MCF 10A (cell line): ENCODE results near the gene MYO18B. TPM values are rescaled to one million over a fixed set of nuclear protein-coding genes. Genes with fewer than 3 reads are reported as not detected.

Experiments
- BruUV-seq: library from RNA; stranded (reverse); fragments of 400-500 nt; replicated peaks from 2 replicates; lab custom pipeline; 2021; lab: Mats Ljungman, UMichigan
- CTCF ChIA-PET: fragments of 300-600 bp; sonication (Branson Sonifier 250); formaldehyde crosslinking; extraction: SDS; loops from one replicate; lab custom pipeline; 2021; ENCODE audit warnings: antibody characterized with exemption, inconsistent platforms; lab: Yijun Ruan, JAX
- POLR2A ChIA-PET: fragments of 300-600, 350-650 bp; sonication (Branson Sonifier 250); formaldehyde crosslinking; extraction: SDS; loops from one replicate; lab custom pipeline; 2020; ENCODE audit warnings: antibody characterized with exemption, inconsistent platforms; lab: Yijun Ruan, JAX
- DNase-seq: peaks from one replicate; pipeline ENCODE4 v3.0.0-alpha.2; 2018; ENCODE audit not compliant: unreplicated experiment
- H3K27ac Mint-ChIP-seq: one replicate; pipeline ENCODE4 v1.8.0; 2022; ENCODE audit warnings: mild to moderate bottlenecking, low read depth, mixed read lengths; ENCODE audit not compliant: unreplicated experiment
- H3K27me3 Mint-ChIP-seq: one replicate; pipeline ENCODE4 v1.8.0; 2022; ENCODE audit warnings: mixed read lengths; ENCODE audit not compliant: insufficient read depth, unreplicated experiment
- H3K36me3 Mint-ChIP-seq: one replicate; pipeline ENCODE4 v1.8.0; 2022; ENCODE audit warnings: mild to moderate bottlenecking, moderate library complexity, mixed read lengths; ENCODE audit not compliant: insufficient read depth, unreplicated experiment
- H3K4me1 Mint-ChIP-seq: one replicate; pipeline ENCODE4 v1.8.0; 2022; ENCODE audit warnings: mixed read lengths; ENCODE audit not compliant: insufficient read depth, unreplicated experiment
- H3K4me3 Mint-ChIP-seq: one replicate; pipeline ENCODE4 v1.8.0; 2022; ENCODE audit warnings: mild to moderate bottlenecking, moderate library complexity, mixed read lengths; ENCODE audit not compliant: unreplicated experiment
- H3K9me3 Mint-ChIP-seq: one replicate; pipeline ENCODE4 v1.8.0; 2022; ENCODE audit warnings: mixed read lengths; ENCODE audit not compliant: unreplicated experiment
- intact Hi-C: fragments of 100-400 bp; cut with micrococcal nuclease; formaldehyde crosslinking; loops from 2 replicates; pipeline ENCODE4 v1.14.1; 2022
- total RNA-seq: library from RNA; stranded (reverse); gene quantifications from 2 replicates; pipeline ENCODE4 v1.2.3, GENCODE V29; 2022
- TF ChIP-seq, protein P1 (sequence below): fragments of 200-600 bp; IDR thresholded peaks from one replicate; pipeline ENCODE4 v1.8.0; 2022; ENCODE audit warnings: antibody characterized with exemption, mild to moderate bottlenecking; ENCODE audit not compliant: unreplicated experiment

Gene MYO18B
- total RNA-seq, 1 experiment from 2014 or later, result 0.07 TPM

DNA sequence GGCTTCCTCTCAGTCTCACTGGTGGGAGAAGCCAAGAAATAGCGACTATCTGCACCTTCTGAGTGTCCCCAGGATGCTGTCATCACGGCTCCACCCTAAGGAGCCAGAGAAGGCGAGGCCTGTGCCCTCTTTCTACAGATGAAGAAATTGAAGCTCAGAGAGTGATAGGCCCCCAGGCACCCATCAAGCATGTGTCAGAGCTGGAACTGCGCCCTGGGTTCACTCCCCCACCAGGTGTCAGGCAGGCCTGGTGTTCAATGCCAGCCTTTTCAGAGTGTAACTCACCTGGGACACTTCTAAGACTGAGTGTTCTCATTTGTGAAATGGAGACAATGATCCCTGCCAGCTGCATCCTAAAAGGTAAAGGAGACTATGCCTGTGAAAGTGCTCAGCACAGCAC, 299.9 kb downstream of the MYO18B start:
- TF ChIP-seq, protein P1, sequence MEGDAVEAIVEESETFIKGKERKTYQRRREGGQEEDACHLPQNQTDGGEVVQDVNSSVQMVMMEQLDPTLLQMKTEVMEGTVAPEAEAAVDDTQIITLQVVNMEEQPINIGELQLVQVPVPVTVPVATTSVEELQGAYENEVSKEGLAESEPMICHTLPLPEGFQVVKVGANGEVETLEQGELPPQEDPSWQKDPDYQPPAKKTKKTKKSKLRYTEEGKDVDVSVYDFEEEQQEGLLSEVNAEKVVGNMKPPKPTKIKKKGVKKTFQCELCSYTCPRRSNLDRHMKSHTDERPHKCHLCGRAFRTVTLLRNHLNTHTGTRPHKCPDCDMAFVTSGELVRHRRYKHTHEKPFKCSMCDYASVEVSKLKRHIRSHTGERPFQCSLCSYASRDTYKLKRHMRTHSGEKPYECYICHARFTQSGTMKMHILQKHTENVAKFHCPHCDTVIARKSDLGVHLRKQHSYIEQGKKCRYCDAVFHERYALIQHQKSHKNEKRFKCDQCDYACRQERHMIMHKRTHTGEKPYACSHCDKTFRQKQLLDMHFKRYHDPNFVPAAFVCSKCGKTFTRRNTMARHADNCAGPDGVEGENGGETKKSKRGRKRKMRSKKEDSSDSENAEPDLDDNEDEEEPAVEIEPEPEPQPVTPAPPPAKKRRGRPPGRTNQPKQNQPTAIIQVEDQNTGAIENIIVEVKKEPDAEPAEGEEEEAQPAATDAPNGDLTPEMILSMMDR, result no peak
- Mint-ChIP-seq H3K36me3 (no peaks in the 10 kb centered on the region), H3K4me1 (no peaks in the 10 kb centered on the region), H3K27ac (no peak overlapping the region), H3K4me3 (no peak overlapping the region), H3K27me3 (no peaks in the 10 kb centered on the region), H3K9me3 (peaks cover 7% of the 10 kb centered on the region)
- ChIA-PET CTCF (no interaction called here), POLR2A (no interaction called here)
- BruUV-seq, result no TSS peak
- DNase-seq, result no peak
- intact Hi-C loops, result no loop called here

DNA sequence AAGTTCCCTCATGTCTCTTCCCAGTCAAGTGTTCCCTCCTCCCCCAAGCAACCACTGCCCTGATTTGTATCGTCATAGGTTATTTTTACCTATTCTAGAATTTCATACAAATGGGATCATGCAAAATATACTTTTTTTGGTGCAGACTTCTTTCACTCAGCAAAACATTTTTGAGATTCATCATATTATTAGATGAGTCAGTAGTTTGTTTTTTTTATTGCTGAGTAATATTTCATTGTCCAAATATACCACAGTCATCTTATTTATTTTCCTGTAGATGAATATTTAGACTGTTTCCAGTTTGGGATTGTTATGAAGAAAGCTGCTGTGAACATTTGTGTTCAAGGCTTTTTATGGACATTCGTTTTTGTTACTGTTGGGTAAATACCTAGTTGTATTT, 301.0 kb downstream of the MYO18B start:
- TF ChIP-seq, protein P1, result no peak
- Mint-ChIP-seq H3K4me1 (no peaks in the 10 kb centered on the region), H3K36me3 (no peaks in the 10 kb centered on the region), H3K27ac (no peak overlapping the region), H3K27me3 (no peaks in the 10 kb centered on the region), H3K9me3 (peaks cover 7% of the 10 kb centered on the region), H3K4me3 (no peak overlapping the region)
- ChIA-PET CTCF (no interaction called here), POLR2A (no interaction called here)
- intact Hi-C loops, result no loop called here
- BruUV-seq, result no TSS peak
- DNase-seq, result no peak

DNA sequence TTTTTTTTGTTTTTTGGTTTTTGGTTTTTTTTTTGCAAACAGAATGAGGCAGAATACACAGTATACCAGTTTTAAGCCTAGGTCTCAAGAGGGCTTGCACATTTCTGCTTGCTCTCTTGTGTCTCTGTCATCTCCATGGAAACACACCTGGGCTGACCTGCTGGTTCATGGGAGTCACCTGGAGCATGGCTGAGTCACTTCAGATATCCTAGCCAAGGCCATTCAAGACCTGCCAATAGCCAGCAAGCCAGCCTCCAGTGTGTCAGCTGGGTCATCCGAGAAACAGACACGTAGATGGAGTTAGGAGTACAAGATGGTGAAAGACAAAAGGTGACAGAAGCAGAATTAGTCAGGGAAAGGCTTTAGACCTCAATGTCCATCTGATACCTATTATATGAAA, 303.1 kb downstream of the MYO18B start:
- peaks cover 15% of the 10 kb centered on the region for H3K27me3 Mint-ChIP-seq
- BruUV-seq, result no TSS peak

DNA sequence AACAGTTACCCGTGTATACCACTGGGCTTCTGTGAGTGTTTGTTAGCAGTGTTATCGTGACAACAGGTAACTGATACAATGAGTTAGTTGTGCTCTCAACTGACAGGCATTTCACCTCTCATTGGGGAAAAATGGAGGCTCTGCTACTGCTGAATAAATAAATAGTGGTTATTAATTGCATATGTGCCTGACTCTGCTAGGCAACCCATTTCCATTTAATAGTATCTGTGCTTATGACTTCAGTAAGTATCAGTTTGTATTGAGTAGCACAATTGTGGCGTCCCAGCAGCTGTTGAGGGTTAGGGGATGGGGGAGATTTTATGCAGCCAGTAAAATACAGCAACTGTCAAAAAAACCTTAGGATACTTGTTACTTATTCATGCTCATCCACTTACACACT, 303.9 kb downstream of the MYO18B start:
- no TSS peak for BruUV-seq
- POLR2A ChIA-PET, result no interaction called here
- Mint-ChIP-seq H3K36me3 (no peaks in the 10 kb centered on the region), H3K27ac (no peak overlapping the region), H3K9me3 (peaks cover 5% of the 10 kb centered on the region), H3K4me1 (no peaks in the 10 kb centered on the region), H3K4me3 (no peak overlapping the region), H3K27me3 (peaks cover 23% of the 10 kb centered on the region)
- no peak for DNase-seq
- TF ChIP-seq, protein P1, result no peak
- intact Hi-C loops, result no loop called here
- CTCF ChIA-PET, result no interaction called here

More for the DNA sequence above, 303.1 kb downstream of the MYO18B start:
- ChIA-PET CTCF (no interaction called here), POLR2A (no interaction called here)
- DNase-seq, result no peak
- Mint-ChIP-seq H3K4me3 (no peak overlapping the region), H3K4me1 (no peaks in the 10 kb centered on the region), H3K27ac (no peak overlapping the region), H3K36me3 (no peaks in the 10 kb centered on the region), H3K9me3 (no peaks in the 10 kb centered on the region)
- intact Hi-C loops, result no loop called here
- TF ChIP-seq, protein P1, result no peak
